DOHH2 (cell line): Measurements from ENCODE around the gene HBB.

Experiments used
- H3F3A ChIP-seq: fragments of 200-600 bp; sonication (generic), shearing (Covaris generic); 2 replicates; pipeline ENCODE4 v1.6.0; 2016; ENCODE audit warnings: antibody characterized with exemption, mild to moderate bottlenecking; ENCODE audit not compliant: control insufficient read depth, insufficient read depth
- H3K27ac ChIP-seq: fragments of 200-600 bp; sonication (generic); 2 replicates; pipeline ENCODE4 v1.5.1; 2014; ENCODE audit warnings: low read depth, mild to moderate bottlenecking, low read length, moderate library complexity
- H3K27me3 ChIP-seq: fragments of 200-600 bp; sonication (generic); 2 replicates; pipeline ENCODE4 v1.6.1; 2014; ENCODE audit warnings: mild to moderate bottlenecking, low read length, mixed read lengths; ENCODE audit not compliant: control insufficient read depth
- H3K36me3 ChIP-seq: fragments of 200-600 bp; sonication (generic); 2 replicates; pipeline ENCODE4 v1.6.1; 2014; ENCODE audit warnings: mild to moderate bottlenecking, low read length, moderate library complexity, mixed read lengths; ENCODE audit not compliant: control insufficient read depth
- H3K4me1 ChIP-seq: fragments of 200-600 bp; sonication (generic); 2 replicates; pipeline ENCODE4 v1.6.1; 2014; ENCODE audit warnings: mild to moderate bottlenecking, low read length, mixed read lengths; ENCODE audit not compliant: control insufficient read depth
- H3K4me2 ChIP-seq: fragments of 200-600 bp; sonication (generic); 2 replicates; pipeline ENCODE4 v1.6.0; 2014; ENCODE audit warnings: mild to moderate bottlenecking, low read length, moderate library complexity
- H3K4me3 ChIP-seq: fragments of 200-600 bp; sonication (generic); 2 replicates; pipeline ENCODE4 v1.5.1; 2014; ENCODE audit warnings: mild to moderate bottlenecking, low read length, mixed read lengths
- H3K79me2 ChIP-seq: fragments of 200-600 bp; sonication (generic); 2 replicates; pipeline ENCODE4 v1.6.1; 2014; ENCODE audit warnings: mild to moderate bottlenecking, low read length, mixed read lengths; ENCODE audit not compliant: control insufficient read depth
- H3K9me2 ChIP-seq: fragments of 200-600 bp; sonication (generic); replicated peaks from 2 replicates; pipeline ENCODE4 v1.6.1; 2014; ENCODE audit warnings: mild to moderate bottlenecking, low read length, mixed read lengths; ENCODE audit not compliant: control insufficient read depth
- H3K9me3 ChIP-seq: fragments of 200-600 bp; sonication (generic); 2 replicates; pipeline ENCODE4 v1.6.1; 2014; ENCODE audit warnings: antibody characterized with exemption, low read length, mixed read lengths; ENCODE audit not compliant: control insufficient read depth, insufficient read depth
- H4K20me1 ChIP-seq: fragments of 200-600 bp; sonication (generic); 2 replicates; pipeline ENCODE4 v1.6.0; 2014; ENCODE audit warnings: low read depth, mild to moderate bottlenecking, antibody characterized with exemption, low read length, moderate library complexity; ENCODE audit not compliant: control insufficient read depth, insufficient read depth
- EZH2phosphoT487 ChIP-seq: fragments of 200-600 bp; sonication (generic); IDR thresholded peaks from 2 replicates; pipeline ENCODE4 v1.6.1; 2017; ENCODE audit warnings: borderline replicate concordance, mild to moderate bottlenecking, antibody characterized with exemption, low read length, moderate library complexity, mixed read lengths
- TF ChIP-seq, protein P1 (sequence below): fragments of 200-600 bp; sonication (generic); IDR thresholded peaks from one replicate; pipeline ENCODE4 v1.5.1; 2014; ENCODE audit warnings: antibody characterized with exemption, mild to moderate bottlenecking, low read depth, low read length; ENCODE audit not compliant: poor library complexity, severe bottlenecking

HBB gene

DNA sequence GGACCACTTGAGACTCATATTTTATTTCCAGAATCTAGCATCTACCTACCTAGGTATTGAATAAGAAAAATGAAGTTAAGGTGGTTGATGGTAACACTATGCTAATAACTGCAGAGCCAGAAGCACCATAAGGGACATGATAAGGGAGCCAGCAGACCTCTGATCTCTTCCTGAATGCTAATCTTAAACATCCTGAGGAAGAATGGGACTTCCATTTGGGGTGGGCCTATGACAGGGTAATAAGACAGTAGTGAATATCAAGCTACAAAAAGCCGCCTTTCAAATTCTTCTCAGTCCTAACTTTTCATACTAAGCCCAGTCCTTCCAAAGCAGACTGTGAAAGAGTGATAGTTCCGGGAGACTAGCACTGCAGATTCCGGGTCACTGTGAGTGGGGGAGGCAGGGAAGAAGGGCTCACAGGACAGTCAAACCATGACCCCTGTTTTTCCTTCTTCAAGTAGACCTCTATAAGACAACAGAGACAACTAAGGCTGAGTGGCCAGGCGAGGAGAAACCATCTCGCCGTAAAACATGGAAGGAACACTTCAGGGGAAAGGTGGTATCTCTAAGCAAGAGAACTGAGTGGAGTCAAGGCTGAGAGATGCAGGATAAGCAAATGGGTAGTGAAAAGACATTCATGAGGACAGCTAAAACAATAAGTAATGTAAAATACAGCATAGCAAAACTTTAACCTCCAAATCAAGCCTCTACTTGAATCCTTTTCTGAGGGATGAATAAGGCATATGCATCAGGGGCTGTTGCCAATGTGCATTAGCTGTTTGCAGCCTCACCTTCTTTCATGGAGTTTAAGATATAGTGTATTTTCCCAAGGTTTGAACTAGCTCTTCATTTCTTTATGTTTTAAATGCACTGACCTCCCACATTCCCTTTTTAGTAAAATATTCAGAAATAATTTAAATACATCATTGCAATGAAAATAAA is 2.1 kb downstream of the HBB start:
- no peaks in the 10 kb centered on the region for H3K27me3 ChIP-seq
- no peaks in the 10 kb centered on the region for H3K4me1 ChIP-seq
- no peaks in the 10 kb centered on the region for H3K9me2 ChIP-seq
- H3K79me2 ChIP-seq = no peaks in the 10 kb centered on the region
- H3K4me2 ChIP-seq = no peak overlapping the region
- H4K20me1 ChIP-seq = no peaks in the 10 kb centered on the region
- H3K9me3 ChIP-seq = no peaks in the 10 kb centered on the region
- H3K27ac ChIP-seq = no peak overlapping the region
- TF ChIP-seq EZH2phosphoT487 = no peak
- TF ChIP-seq, protein P1, sequence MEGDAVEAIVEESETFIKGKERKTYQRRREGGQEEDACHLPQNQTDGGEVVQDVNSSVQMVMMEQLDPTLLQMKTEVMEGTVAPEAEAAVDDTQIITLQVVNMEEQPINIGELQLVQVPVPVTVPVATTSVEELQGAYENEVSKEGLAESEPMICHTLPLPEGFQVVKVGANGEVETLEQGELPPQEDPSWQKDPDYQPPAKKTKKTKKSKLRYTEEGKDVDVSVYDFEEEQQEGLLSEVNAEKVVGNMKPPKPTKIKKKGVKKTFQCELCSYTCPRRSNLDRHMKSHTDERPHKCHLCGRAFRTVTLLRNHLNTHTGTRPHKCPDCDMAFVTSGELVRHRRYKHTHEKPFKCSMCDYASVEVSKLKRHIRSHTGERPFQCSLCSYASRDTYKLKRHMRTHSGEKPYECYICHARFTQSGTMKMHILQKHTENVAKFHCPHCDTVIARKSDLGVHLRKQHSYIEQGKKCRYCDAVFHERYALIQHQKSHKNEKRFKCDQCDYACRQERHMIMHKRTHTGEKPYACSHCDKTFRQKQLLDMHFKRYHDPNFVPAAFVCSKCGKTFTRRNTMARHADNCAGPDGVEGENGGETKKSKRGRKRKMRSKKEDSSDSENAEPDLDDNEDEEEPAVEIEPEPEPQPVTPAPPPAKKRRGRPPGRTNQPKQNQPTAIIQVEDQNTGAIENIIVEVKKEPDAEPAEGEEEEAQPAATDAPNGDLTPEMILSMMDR = no peak
- H3F3A ChIP-seq = no peaks in the 10 kb centered on the region
- H3K4me3 ChIP-seq = no peak overlapping the region
- no peaks in the 10 kb centered on the region for H3K36me3 ChIP-seq

GRCh38 chr11:5223686-5224085 is 3.2 kb downstream of the HBB start:
- H3K4me1 ChIP-seq = no peaks in the 10 kb centered on the region
- H4K20me1 ChIP-seq = no peaks in the 10 kb centered on the region
- H3K9me2 ChIP-seq = no peaks in the 10 kb centered on the region
- H3K27me3 ChIP-seq = no peaks in the 10 kb centered on the region
- H3K79me2 ChIP-seq = no peaks in the 10 kb centered on the region
- H3F3A ChIP-seq = no peaks in the 10 kb centered on the region
- H3K4me2 ChIP-seq = no peak overlapping the region
- no peak overlapping the region for H3K4me3 ChIP-seq
- no peak overlapping the region for H3K27ac ChIP-seq
- H3K36me3 ChIP-seq = no peaks in the 10 kb centered on the region
- TF ChIP-seq EZH2phosphoT487 = no peak
- TF ChIP-seq, protein P1 = no peak
- no peaks in the 10 kb centered on the region for H3K9me3 ChIP-seq

DNA sequence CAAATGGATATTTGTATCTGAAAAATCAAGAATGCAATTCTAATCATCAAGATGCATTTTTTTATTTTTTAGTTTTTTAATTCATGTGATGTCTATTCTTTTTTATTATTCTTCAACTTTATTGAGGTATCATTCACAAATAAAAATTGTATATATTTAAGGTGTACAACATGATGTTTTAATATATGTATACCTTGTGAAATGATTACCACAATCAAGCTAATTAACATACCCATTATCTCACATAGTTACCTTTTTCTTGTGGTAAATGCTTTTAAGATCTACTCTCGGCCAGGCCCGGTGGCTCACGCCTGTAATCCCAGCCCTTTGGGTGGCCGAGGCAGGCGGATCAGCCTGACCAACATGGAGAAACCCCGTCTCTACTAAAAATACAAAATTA is 3.7 kb downstream of the HBB start:
- Histone ChIP-seq H3K9me2 (no peaks in the 10 kb centered on the region), H3K4me3 (no peak overlapping the region), H3K27me3 (no peaks in the 10 kb centered on the region), H3K79me2 (no peaks in the 10 kb centered on the region), H3K27ac (no peak overlapping the region), H4K20me1 (no peaks in the 10 kb centered on the region), H3K4me2 (no peak overlapping the region), H3K4me1 (no peaks in the 10 kb centered on the region), H3F3A (no peaks in the 10 kb centered on the region), H3K36me3 (no peaks in the 10 kb centered on the region), H3K9me3 (no peaks in the 10 kb centered on the region)
- no peak for TF ChIP-seq EZH2phosphoT487
- TF ChIP-seq, protein P1 = no peak
